ENCODE results near the gene JMJD7.

Gene JMJD7

GRCh38 chr15:41827880-41828806, at the start of gene JMJD7:
Gene JMJD7, plus strand, starts transcription at chr15:41828092. Its CDS starts 33 bp downstream, at chr15:41828125.
- DNase-seq = peak; percentile 95

DNA sequence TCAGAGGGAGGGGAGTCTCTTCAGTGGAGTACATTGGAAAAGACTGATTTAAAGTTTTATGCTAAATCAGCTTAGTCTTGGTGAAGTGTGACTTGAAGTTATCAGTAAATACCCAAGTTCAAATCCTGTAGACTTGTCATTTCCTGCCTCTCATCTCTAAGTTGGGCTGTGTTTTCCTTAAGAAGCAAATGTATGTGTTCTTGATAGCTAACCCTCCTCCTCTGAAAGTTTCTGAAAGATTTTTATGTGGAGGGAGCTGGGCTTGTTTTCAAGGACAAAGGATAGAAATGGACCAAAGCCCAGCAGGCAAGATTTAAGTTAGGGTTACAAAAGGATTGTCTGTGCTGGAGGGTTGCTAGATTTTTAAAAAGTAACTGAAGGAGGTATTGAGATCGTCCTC, 49.4 kb upstream of the JMJD7 start:
- DNase-seq = no peak

- no peak for DNase-seq
These were observed 48.2 kb upstream of the JMJD7 start for GRCh38 chr15:41779662-41780157.

- no peak for DNase-seq
These were observed 47.6 kb upstream of the JMJD7 start for GRCh38 chr15:41780266-41780665.

DNA sequence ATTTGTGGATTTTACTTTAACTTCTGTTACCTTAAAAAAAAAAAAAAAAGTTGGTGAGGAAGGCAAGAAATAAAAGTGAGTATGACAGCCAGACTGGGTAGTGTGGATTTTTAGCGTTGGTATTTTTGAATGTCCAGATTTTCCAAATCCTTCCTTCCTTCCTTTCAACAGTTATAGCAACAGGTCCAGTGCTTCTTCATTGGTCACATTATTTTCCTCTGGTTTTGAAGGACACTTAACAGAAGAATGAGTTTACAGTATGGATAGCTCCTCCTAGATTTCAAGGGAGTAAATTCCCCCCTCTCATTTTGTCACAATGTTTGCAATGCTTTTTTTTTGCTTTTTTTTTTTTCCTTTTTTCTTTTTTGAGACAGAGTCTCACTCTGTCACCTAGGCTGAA, 47.2 kb upstream of the JMJD7 start:
- DNase-seq = no peak

DNA sequence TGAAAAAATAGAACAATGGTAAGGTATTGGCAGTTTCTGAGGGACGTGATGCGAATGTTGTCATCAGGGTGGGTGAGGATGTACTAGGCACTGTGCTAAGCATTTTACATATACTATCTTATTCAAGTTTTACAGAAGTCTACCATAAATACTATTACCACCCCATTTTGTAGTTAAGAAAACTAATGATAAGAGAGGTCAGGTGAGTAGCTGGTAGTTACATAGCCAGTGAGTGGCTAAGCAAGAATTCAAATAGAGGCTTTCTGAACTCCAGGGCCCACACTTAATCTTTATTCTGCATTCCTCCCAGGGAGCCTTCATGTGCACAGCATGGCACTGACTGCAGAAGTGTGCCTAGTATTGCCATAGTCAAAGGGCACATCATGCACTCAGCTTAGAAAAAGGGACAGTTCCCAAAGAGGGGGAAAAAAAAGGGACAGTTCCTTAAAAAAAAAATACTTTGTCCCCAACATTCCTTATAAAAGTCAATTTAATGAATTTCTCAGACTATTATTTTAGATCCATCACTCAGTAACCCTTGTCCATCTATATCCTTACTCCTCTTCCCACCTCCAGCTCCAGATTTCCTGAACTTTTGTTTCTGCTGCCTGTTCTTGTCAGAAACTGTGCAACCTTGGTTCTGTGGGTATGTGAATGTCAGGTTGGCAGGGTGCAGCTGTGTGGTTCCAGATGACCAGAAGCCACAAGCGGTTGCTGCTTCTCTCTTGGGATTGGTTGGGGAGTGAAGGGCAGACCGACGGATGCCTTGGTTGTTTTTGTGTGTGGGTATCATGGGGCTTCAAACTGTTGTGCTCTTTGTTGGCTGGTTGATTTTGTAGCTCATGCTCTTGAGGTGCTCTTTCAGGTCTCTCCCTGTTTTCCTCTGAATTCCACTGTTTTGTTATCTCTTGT, 45.3 kb upstream of the JMJD7 start:
- no peak for DNase-seq

- DNase-seq = no peak
These were observed 44.6 kb upstream of the JMJD7 start for GRCh38 chr15:41783296-41783695.

GRCh38 chr15:41788262-41788661, 39.6 kb upstream of the JMJD7 start:
- no peak for DNase-seq

GRCh38 chr15:41789236-41789635, 38.7 kb upstream of the JMJD7 start:
- DNase-seq = no peak

- no peak for DNase-seq
These were observed 38.2 kb upstream of the JMJD7 start for GRCh38 chr15:41789662-41790061.

DNA sequence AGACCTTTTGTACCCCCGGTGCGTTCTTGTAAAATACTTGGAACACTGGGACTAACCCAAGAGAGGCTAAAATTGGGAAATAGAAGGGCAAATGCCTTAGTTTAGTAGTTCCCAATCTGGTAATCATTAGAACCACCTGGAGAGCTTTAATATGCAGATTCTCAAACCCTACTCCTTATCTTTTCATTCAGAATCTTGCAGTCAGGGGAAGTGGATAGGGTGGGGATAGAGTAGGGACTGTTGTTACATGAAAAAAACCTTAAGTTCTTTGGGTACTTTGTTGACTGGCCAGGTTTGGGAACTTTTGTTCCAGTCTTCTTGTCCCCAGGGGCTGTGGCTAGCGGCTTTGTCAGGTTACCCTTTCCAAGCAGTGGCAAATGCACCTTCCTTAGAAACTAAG, 37.7 kb upstream of the JMJD7 start:
- no peak for DNase-seq

DNA sequence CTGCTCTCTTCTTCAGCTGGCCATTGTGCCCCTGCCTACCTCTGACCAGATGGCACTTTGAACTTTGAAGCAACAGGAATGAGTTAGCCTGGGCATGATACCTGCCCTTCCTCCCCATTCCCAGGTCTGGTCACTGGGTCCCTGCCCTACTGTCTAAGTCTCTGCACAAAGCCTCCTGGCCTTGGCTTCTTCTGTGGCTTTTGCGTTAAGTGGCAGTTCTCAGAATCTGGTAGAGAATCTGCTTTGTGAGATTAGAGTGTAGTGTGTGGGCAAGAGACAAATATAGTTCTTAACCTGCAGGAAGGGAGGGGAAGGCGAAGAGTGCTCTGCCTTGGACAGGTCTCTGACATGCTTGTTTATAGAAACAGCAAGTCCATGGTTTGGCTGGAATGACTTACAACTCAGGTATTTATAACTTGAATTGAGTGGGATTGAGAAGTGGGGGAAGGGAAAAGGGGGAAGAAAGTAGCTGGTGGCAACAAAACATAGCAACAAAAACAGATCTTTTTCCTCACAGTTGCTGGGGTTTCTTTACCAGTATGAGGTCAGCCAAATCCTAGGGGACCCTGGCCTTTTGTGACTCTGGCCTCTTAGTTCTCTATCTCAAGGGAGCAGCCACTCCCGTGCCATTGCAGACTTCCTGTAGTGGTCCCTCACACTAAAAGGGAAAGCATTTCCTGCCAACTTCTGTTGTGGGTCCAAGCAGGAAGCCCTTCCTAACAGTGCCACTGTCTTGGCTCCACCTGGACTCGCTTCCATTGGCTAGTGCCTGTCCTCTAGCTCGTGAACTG, 36.9 kb upstream of the JMJD7 start:
- no peak for DNase-seq

DNA sequence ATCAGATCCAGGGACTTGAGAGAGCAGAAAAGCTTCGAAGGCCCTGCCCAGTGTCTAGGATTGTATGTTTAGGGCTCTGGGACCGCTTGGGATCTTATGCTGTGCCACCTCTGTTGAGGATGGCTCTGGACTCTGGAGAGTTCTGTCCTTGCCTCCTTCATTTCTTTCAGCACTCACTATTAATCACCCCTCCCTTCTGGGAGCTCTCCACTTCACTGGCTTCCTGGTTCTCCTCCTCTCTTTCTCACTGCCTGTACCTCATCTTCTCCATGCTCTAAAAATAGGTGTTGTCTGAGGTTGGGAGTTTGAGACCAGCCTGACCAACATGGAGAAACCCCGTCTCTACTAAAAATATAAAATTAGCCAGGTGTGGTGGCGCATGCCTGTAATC, 36.4 kb upstream of the JMJD7 start:
- no peak for DNase-seq

GRCh38 chr15:41792000-41792637, 35.8 kb upstream of the JMJD7 start:
- DNase-seq = no peak

DNA sequence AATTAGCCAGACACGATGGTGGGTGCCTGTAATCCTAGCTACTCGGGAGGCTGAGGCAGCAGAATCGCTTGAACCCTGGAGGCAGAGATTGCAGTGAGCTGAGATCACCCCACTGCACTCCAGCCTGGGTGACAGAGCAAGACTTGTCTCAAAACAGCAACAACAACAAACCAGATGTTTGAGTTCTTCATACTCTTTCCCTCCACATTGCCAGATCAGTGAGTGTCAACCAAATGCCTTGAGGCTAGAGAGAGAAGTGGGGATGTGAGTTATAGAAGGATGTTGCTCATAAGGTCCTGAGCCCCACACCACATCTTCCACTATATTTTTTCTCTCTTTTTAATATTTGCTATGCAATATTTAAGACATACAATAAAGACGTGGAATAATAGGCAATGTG, 33.8 kb upstream of the JMJD7 start:
- no peak for DNase-seq

- DNase-seq = no peak
These were observed 31.7 kb upstream of the JMJD7 start for GRCh38 chr15:41795996-41796856.

GRCh38 chr15:41797201-41797944, 30.5 kb upstream of the JMJD7 start:
- no peak for DNase-seq

GRCh38 chr15:41798607-41799487, 29.0 kb upstream of the JMJD7 start:
- DNase-seq = no peak

- no peak for DNase-seq
These were observed 28.4 kb upstream of the JMJD7 start for GRCh38 chr15:41799488-41799805.

- DNase-seq = no peak
These were observed 26.7 kb upstream of the JMJD7 start for GRCh38 chr15:41801185-41801584.

Measured in activated naive CD4-positive, alpha-beta T cell treated with Interleukin-2 at 50 U/mL for 16 hours (primary cell).